GM12873 (cell line): ENCODE results near the gene ZSCAN20.

ENCODE experiments used
- CTCF ChIP-seq: IDR thresholded peaks from 2 replicates; pipeline ENCODE4 v1.5.1; 2012; ENCODE audit warnings: low read depth, mild to moderate bottlenecking, moderate library complexity, low read length, control low read depth; ENCODE audit not compliant: insufficient read depth; ENCODE audit errors: missing control alignments

The ZSCAN20 gene

GRCh38 chr1:33535334-33535733, 62.9 kb downstream of the ZSCAN20 start:
- no peak for TF ChIP-seq CTCF

- no peak for TF ChIP-seq CTCF
These were observed 65.4 kb downstream of the ZSCAN20 start for GRCh38 chr1:33537885-33538284.

DNA sequence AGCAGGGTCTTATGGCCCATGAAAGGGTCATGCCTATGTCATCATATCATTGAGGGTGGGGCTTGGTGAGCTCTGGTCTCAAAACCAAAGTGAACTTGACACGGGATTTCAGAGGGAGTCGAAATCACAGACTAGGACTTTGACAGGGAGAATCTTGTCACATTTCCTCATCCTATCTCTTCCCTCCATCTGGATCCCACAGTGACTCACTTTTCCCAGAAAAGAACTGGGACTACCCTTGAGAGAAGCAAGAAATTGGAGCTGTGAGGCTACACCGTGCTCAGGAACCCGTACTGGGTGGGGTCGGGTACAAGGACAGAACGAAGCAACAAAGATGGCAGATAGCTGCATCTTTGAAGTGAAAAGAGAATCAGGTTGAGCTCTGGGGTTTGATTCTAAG, 69.5 kb downstream of the ZSCAN20 start:
- TF ChIP-seq CTCF: no peak
